GM21381 (cell line): ENCODE results near the gene RASGRP4.
"Not testable (repeated sequence)": the region's sequence is repeated elsewhere in the genome, so short reads cannot be mapped to it uniquely, and the experiment has no call there.

Source experiments
- ATAC-seq: cut with Tn5 transposase; IDR thresholded peaks from one replicate; pipeline ENCODE4 v1.9.1; 2021; ENCODE audit warnings: mild to moderate bottlenecking, moderate library complexity; ENCODE audit not compliant: unreplicated experiment

RASGRP4 gene

GRCh38 chr19:38375098-38375493 lies 50.9 kb downstream of the RASGRP4 start:
- ATAC-seq, result no peak

GRCh38 chr19:38374332-38375097 lies 51.5 kb downstream of the RASGRP4 start, which contains the start of gene PSMD8:
Gene PSMD8, plus strand, starts transcription at chr19:38374571. Its CDS starts 31 bp downstream, at chr19:38374602.
- peak; percentile 95 for ATAC-seq

- ATAC-seq, result no peak
These were observed 52.1 kb downstream of the RASGRP4 start for GRCh38 chr19:38373907-38374331.

GRCh38 chr19:38371081-38371480 lies 54.9 kb downstream of the RASGRP4 start:
- ATAC-seq, result no peak

GRCh38 chr19:38370299-38370698 lies 55.7 kb downstream of the RASGRP4 start:
- ATAC-seq, result no peak

GRCh38 chr19:38369584-38369983 lies 56.4 kb downstream of the RASGRP4 start:
- no peak for ATAC-seq

GRCh38 chr19:38367041-38367440 lies 59.0 kb downstream of the RASGRP4 start:
- ATAC-seq, result no peak

- not testable (repeated sequence) for ATAC-seq
These were observed 62.9 kb downstream of the RASGRP4 start for GRCh38 chr19:38362946-38363688.

GRCh38 chr19:38362076-38362945 lies 63.7 kb downstream of the RASGRP4 start:
- peak; percentile 37 for ATAC-seq

GRCh38 chr19:38361633-38362075 lies 64.4 kb downstream of the RASGRP4 start:
- ATAC-seq, result peak; percentile 60

- no peak for ATAC-seq
These were observed 65.0 kb downstream of the RASGRP4 start for GRCh38 chr19:38360839-38361631.

GRCh38 chr19:38360351-38360750 lies 65.7 kb downstream of the RASGRP4 start:
- ATAC-seq, result no peak

- no peak for ATAC-seq
These were observed 66.6 kb downstream of the RASGRP4 start for GRCh38 chr19:38359242-38360021.
